Measurements from ENCODE around the gene ARL4D.
"Not testable (repeated sequence)": the region's sequence is repeated elsewhere in the genome, so short reads cannot be mapped to it uniquely, and the experiment has no call there.

ARL4D gene

GRCh38 chr17:43384476-43384862 lies 14.3 kb upstream of the ARL4D start:
- no peaks in the 10 kb centered on the region for H3K27me3 ChIP-seq (ENCODE audit: low read depth, low read length)
- H3K27ac ChIP-seq (ENCODE audit: low read length): no peak overlapping the region
- H3K4me1 ChIP-seq (ENCODE audit: control insufficient read depth in 1 of 2, insufficient read depth in 2 of 2, low read length in 2 of 2): peaks cover 0 to 12% of the 10 kb centered on the region in 2 donors
- no peak overlapping the region for H3K4me3 ChIP-seq (ENCODE audit: low read depth in 1 of 2, low read length in 2 of 2)
- peaks cover 0 to 6% of the 10 kb centered on the region in 2 donors for H3K36me3 ChIP-seq (ENCODE audit: control insufficient read depth in 1 of 2, insufficient read depth in 2 of 2, low read length in 2 of 2)
- no peaks in the 10 kb centered on the region for H3K9me3 ChIP-seq (ENCODE audit: control insufficient read depth in 1 of 2, low read length in 2 of 2)

DNA sequence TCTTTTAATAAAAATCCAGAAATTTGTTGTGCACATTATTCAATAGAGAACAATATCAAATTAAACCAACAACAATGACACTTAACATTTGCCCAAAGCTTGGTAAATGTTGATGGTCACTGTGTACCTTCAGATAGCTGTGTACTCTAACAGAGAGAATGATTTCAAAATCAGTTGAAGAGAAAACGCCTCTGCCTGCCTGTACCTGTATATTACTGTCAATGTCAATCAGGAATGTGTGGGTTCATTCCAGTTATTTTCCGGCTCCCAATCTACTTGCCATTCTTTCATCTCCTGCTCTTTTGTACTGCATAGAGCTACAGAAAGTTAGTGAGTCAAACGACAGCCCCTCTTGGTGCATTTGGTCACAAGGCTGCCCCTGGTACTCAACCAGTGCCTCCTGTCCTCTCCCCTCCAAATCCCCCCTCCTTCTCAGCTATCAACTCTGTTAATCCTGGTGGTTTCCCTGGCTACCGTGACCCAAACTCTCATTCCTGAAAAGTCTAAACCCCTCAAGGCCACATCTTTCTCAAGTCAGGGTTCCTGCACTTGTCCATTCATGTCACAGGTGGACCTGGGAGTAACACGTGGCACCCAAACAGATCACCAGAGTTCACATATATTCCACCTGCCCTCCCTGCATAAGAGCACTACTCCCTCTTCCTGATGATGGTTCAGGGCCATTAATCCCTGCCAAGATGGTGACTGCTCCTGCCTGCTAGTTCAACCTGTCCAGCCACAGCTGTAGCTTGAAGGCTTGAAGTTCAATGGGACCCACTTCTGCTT lies 13.6 kb upstream of the ARL4D start:
- Histone ChIP-seq H3K4me1 (ENCODE audit: control insufficient read depth in 1 of 2, insufficient read depth in 2 of 2, low read length in 2 of 2) (peaks cover 0 to 16% of the 10 kb centered on the region in 2 donors), H3K4me3 (ENCODE audit: low read depth in 1 of 2, low read length in 2 of 2) (no peak overlapping the region), H3K27me3 (ENCODE audit: low read depth, low read length) (no peaks in the 10 kb centered on the region), H3K27ac (ENCODE audit: low read length) (no peak overlapping the region), H3K9me3 (ENCODE audit: control insufficient read depth in 1 of 2, low read length in 2 of 2) (no peaks in the 10 kb centered on the region), H3K36me3 (ENCODE audit: control insufficient read depth in 1 of 2, insufficient read depth in 2 of 2, low read length in 2 of 2) (peaks cover 0 to 6% of the 10 kb centered on the region in 2 donors)

DNA sequence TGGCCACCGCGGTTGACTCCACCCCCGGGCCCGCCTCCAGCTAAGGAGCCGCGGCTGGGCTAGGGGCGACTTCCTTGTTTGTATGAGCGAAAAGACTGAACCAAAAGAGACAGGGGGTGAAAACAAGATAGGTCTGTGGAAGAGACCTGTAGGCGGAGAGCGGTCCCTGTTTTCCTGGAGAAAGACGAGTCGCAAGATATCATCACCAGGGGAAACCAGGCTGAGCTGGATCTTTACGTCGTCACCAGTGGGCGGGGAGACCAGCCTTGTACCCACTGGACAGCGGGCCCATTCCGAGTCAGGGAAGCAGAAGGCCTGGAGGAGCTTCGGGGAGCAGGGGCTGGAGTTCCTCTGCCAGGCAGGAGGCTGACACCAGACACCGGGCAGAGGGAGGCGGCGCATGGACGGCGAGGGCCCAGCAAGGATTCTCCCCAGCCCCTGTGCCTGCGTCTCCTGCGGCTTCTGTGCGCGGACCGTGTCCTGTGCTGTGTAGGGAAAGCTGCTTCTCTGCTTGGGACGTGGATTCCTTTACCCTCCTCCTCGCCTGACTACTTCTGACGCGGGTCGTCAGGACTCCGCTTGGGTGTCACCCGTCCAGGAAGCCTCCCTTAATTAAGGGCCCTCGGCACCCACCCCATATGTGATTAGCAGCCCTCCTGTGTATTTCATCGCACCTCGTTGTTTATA lies 10.3 kb upstream of the ARL4D start:
- no peaks in the 10 kb centered on the region for H3K27me3 ChIP-seq (ENCODE audit: low read depth, low read length)
- H3K9me3 ChIP-seq (ENCODE audit: control insufficient read depth in 1 of 2, low read length in 2 of 2): no peaks in the 10 kb centered on the region
- peaks cover 0 to 16% of the 10 kb centered on the region in 2 donors for H3K4me1 ChIP-seq (ENCODE audit: control insufficient read depth in 1 of 2, insufficient read depth in 2 of 2, low read length in 2 of 2)
- peaks cover 0 to 6% of the 10 kb centered on the region in 2 donors for H3K36me3 ChIP-seq (ENCODE audit: control insufficient read depth in 1 of 2, insufficient read depth in 2 of 2, low read length in 2 of 2)
- peak overlapping the region; percentile 63 to 64 for H3K4me3 ChIP-seq (ENCODE audit: low read depth in 1 of 2, low read length in 2 of 2)
- peak overlapping the region; percentile 98 for H3K27ac ChIP-seq (ENCODE audit: low read length)

DNA sequence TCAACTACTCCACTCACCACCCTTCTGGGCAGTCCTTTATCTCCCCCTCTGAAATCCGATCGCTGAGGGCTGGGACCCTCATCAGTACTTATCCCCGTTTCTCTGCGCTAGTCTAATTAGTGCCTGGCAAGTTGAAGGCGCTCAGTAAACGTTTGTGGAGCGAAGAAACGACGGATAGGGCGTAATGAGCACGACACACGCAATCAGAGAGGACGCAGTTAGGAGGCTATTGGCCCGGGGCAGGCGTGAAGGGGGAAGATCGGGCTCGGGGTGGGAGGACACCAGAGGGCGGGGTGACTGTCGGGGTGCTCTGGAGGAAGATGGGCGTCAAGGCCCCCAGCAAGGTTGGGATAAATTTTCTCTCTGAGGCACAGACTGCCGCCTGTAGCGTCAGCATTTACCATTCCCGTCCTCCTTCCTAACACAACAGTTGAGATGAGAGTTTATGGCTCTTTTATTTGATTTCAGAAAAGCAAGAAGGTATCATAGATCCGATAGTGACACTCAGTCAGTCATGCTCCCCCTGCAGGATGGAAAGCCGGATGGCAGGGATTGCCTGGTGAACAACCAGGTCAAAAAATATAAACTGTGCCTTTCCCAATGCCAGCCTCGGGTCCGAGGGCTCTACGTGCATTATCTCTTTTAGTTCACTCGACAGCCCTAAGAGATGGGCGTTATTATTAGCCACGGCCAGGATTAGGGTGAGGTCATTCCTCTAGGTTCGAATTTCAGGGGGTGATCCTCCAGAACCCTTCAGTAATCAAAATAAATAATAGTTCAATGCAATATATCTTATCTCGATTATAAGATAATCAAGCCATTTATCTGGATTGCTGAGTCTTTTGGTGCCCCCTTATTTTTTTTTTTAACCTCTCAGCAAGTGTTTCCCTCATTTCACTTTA lies 9.5 kb upstream of the ARL4D start:
- no peaks in the 10 kb centered on the region for H3K27me3 ChIP-seq (ENCODE audit: low read depth, low read length)
- H3K27ac ChIP-seq (ENCODE audit: low read length): peak overlapping the region; percentile 98

DNA sequence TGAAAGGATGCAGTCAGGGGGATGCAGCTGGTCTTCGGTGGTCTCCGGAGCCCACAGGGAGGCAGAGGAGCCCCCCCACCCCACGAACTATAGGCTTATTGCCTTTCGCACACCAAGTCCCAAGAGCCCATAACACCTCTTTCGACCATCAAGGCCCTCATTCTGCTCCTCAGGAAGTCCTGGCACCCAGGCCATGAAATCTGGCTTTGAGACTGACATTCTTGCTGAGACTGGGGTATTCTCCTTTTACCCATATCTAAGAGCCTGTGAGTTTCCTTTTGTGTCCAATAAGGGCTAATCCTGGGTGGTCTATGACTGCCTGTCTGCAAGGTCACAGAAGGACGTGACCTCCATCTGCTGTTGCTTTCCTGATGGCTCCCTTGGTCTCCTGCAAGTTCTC lies 6.4 kb upstream of the ARL4D start:
- H3K36me3 ChIP-seq (ENCODE audit: control insufficient read depth in 1 of 2, insufficient read depth in 2 of 2, low read length in 2 of 2): peaks cover 0 to 6% of the 10 kb centered on the region in 2 donors
- no peak overlapping the region for H3K27ac ChIP-seq (ENCODE audit: low read length)
- H3K9me3 ChIP-seq (ENCODE audit: control insufficient read depth in 1 of 2, low read length in 2 of 2): no peaks in the 10 kb centered on the region
- no peak overlapping the region for H3K4me3 ChIP-seq (ENCODE audit: low read depth in 1 of 2, low read length in 2 of 2)
- H3K27me3 ChIP-seq (ENCODE audit: low read depth, low read length): no peaks in the 10 kb centered on the region
- H3K4me1 ChIP-seq (ENCODE audit: control insufficient read depth in 1 of 2, insufficient read depth in 2 of 2, low read length in 2 of 2): peaks cover 0 to 18% of the 10 kb centered on the region in 2 donors

More for the DNA sequence above, 9.5 kb upstream of the ARL4D start:
- Histone ChIP-seq H3K9me3 (ENCODE audit: control insufficient read depth in 1 of 2, low read length in 2 of 2) (no peaks in the 10 kb centered on the region), H3K4me1 (ENCODE audit: control insufficient read depth in 1 of 2, insufficient read depth in 2 of 2, low read length in 2 of 2) (peaks cover 0 to 19% of the 10 kb centered on the region in 2 donors), H3K4me3 (ENCODE audit: low read depth in 1 of 2, low read length in 2 of 2) (peak overlapping the region; percentile 63 to 64), H3K36me3 (ENCODE audit: control insufficient read depth in 1 of 2, insufficient read depth in 2 of 2, low read length in 2 of 2) (peaks cover 0 to 6% of the 10 kb centered on the region in 2 donors)

DNA sequence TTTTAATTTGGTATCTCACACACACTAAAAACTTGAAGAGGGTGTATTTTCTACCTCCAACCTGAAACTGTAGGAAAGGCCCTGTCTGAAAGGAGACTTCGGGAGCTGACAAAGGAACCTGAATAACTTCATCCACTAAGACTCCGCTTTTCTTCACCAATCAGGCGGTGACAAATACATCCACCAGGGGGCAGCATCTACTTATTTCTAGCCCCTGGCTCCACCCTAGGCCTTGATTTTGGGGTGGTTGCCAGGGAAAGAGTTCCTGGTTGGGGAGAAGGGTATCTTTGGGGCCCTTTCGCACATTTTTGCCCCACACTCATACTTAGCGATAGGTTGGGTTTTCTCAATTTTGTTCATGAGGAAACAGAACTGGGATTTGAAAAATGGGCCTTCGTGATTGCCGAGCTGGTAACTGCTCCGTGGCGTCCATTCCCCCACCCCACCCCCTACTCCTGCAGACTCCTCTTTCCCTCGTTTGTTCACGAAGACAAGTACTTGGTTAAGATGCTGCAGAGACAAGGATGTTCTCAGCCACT lies 4.8 kb upstream of the ARL4D start:
- H3K4me1 ChIP-seq (ENCODE audit: control insufficient read depth in 1 of 2, insufficient read depth in 2 of 2, low read length in 2 of 2): peaks cover 0 to 17% of the 10 kb centered on the region in 2 donors
- no peaks in the 10 kb centered on the region for H3K27me3 ChIP-seq (ENCODE audit: low read depth, low read length)
- H3K36me3 ChIP-seq (ENCODE audit: control insufficient read depth in 1 of 2, insufficient read depth in 2 of 2, low read length in 2 of 2): peaks cover 0 to 1% of the 10 kb centered on the region in 2 donors
- H3K27ac ChIP-seq (ENCODE audit: low read length): peak overlapping the region; percentile 21
- H3K9me3 ChIP-seq (ENCODE audit: control insufficient read depth in 1 of 2, low read length in 2 of 2): no peaks in the 10 kb centered on the region
- H3K4me3 ChIP-seq (ENCODE audit: low read depth in 1 of 2, low read length in 2 of 2): peak overlapping the region; percentile 44 to 52

DNA sequence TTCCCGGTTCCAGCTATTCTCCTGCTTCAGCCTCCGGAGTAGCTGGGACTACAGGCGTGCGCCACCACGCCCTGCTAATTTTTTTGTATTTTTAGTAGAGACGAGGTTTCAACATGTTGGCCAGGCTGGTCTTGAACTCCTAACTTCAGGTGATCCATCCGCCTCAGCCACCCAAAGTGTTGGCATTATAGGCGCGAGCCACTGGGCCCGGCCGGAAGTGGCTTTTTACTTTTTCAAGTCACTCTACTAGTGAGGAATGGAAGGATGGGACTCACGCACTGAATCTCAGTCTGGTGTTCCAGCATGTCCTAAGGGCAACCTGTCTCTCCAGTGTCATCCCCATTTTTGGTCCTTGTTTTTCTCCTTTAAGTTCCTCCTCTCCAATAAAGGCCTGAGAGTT lies 4.1 kb upstream of the ARL4D start:
- H3K4me1 ChIP-seq (ENCODE audit: control insufficient read depth in 1 of 2, insufficient read depth in 2 of 2, low read length in 2 of 2): peaks cover 0 to 15% of the 10 kb centered on the region in 2 donors
- not testable (repeated sequence) for H3K9me3 ChIP-seq (ENCODE audit: control insufficient read depth in 1 of 2, low read length in 2 of 2); H3K27me3 ChIP-seq (ENCODE audit: low read depth, low read length); H3K36me3 ChIP-seq (ENCODE audit: control insufficient read depth in 1 of 2, insufficient read depth in 2 of 2, low read length in 2 of 2); H3K4me3 ChIP-seq (ENCODE audit: low read depth in 1 of 2, low read length in 2 of 2); H3K27ac ChIP-seq (ENCODE audit: low read length)

- Histone ChIP-seq H3K9me3 (ENCODE audit: control insufficient read depth in 1 of 2, low read length in 2 of 2) (no peaks in the 10 kb centered on the region), H3K27ac (ENCODE audit: low read length) (no peak overlapping the region), H3K36me3 (ENCODE audit: control insufficient read depth in 1 of 2, insufficient read depth in 2 of 2, low read length in 2 of 2) (no peaks in the 10 kb centered on the region), H3K4me1 (ENCODE audit: control insufficient read depth in 1 of 2, insufficient read depth in 2 of 2, low read length in 2 of 2) (peaks cover 0 to 18% of the 10 kb centered on the region in 2 donors), H3K27me3 (ENCODE audit: low read depth, low read length) (no peaks in the 10 kb centered on the region), H3K4me3 (ENCODE audit: low read depth in 1 of 2, low read length in 2 of 2) (no peak overlapping the region)
These were observed 3.6 kb upstream of the ARL4D start for GRCh38 chr17:43395165-43395564.

DNA sequence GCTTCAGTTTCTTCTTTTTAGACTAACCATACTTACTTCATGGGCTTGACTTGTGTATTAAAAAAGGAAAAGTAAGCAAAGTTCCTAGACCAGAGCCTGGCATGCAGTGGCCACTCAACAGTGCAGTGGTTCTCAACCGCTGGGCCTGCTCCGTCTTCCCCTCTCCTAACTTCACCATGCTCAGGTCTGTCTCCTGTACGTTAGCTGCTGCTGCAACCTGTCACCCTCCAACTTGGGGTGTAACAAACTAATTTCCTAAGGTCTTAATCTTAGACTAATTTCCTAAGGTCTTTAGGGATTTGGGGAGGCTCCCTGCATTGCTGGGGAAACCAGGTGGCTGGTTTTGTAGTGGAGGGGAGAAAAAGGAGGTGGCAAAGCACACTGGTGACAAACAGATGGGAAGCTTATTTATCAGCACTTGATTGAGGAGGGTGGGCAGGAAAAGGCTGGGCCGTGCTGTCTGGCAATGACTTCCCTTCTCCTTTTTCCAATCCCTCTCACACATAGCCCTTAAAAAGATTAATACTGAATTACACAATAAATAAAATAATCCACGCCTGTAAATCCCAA lies 2.2 kb upstream of the ARL4D start:
- Histone ChIP-seq H3K4me3 (ENCODE audit: low read depth in 1 of 2, low read length in 2 of 2) (no peak overlapping the region), H3K4me1 (ENCODE audit: control insufficient read depth in 1 of 2, insufficient read depth in 2 of 2, low read length in 2 of 2) (peaks cover 2 to 32% of the 10 kb centered on the region in 2 donors), H3K36me3 (ENCODE audit: control insufficient read depth in 1 of 2, insufficient read depth in 2 of 2, low read length in 2 of 2) (no peaks in the 10 kb centered on the region), H3K27me3 (ENCODE audit: low read depth, low read length) (no peaks in the 10 kb centered on the region), H3K9me3 (ENCODE audit: control insufficient read depth in 1 of 2, low read length in 2 of 2) (no peaks in the 10 kb centered on the region), H3K27ac (ENCODE audit: low read length) (no peak overlapping the region)

DNA sequence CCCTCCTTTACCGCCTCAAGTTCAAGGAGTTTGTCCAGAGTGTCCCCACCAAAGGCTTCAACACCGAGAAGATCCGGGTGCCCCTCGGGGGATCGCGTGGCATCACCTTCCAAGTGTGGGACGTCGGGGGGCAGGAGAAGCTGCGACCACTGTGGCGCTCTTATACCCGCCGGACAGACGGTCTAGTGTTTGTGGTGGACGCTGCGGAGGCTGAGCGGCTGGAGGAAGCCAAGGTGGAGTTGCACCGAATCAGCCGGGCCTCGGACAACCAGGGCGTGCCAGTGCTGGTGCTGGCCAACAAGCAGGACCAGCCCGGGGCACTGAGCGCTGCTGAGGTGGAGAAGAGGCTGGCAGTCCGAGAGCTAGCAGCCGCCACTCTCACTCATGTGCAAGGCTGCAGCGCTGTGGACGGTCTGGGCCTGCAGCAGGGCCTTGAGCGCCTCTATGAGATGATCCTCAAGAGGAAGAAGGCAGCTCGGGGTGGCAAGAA lies 1.1 kb downstream of the ARL4D start:
- peak overlapping the region; percentile 79 to 84 for H3K4me3 ChIP-seq (ENCODE audit: low read depth in 1 of 2, low read length in 2 of 2)
- no peaks in the 10 kb centered on the region for H3K36me3 ChIP-seq (ENCODE audit: control insufficient read depth in 1 of 2, insufficient read depth in 2 of 2, low read length in 2 of 2)
- peak overlapping the region; percentile 67 for H3K27ac ChIP-seq (ENCODE audit: low read length)
- H3K4me1 ChIP-seq (ENCODE audit: control insufficient read depth in 1 of 2, insufficient read depth in 2 of 2, low read length in 2 of 2): peaks cover 3 to 37% of the 10 kb centered on the region in 2 donors
- no peaks in the 10 kb centered on the region for H3K9me3 ChIP-seq (ENCODE audit: control insufficient read depth in 1 of 2, low read length in 2 of 2)
- no peaks in the 10 kb centered on the region for H3K27me3 ChIP-seq (ENCODE audit: low read depth, low read length)

Measured in muscle layer of duodenum (tissue), 2 donors.